Activated gamma-delta T cell treated with anti-CD3 and anti-CD28 coated beads, Interleukin-2, amount 50 U/mL, for 16 hours (primary cell): ENCODE data around the gene AGR3.

Experiments used
- DNase-seq: peaks from one replicate; pipeline ENCODE4 v3.0.0-alpha.2; 2020; ENCODE audit warnings: low read depth

The AGR3 gene

GRCh38 chr7:16881844-16882243 lies at the start of gene AGR3:
Gene AGR3 (minus strand): TSS chr7:16881983. CDS start chr7:16878618, 3,365 bp downstream.
- no peak for DNase-seq

- DNase-seq: no peak
These were observed 49.2 kb upstream of the AGR3 start for GRCh38 chr7:16930946-16931345.

- DNase-seq: no peak
These were observed 47.5 kb upstream of the AGR3 start for GRCh38 chr7:16929146-16929762.

GRCh38 chr7:16926861-16927260 lies 45.1 kb upstream of the AGR3 start:
- DNase-seq: no peak

DNA sequence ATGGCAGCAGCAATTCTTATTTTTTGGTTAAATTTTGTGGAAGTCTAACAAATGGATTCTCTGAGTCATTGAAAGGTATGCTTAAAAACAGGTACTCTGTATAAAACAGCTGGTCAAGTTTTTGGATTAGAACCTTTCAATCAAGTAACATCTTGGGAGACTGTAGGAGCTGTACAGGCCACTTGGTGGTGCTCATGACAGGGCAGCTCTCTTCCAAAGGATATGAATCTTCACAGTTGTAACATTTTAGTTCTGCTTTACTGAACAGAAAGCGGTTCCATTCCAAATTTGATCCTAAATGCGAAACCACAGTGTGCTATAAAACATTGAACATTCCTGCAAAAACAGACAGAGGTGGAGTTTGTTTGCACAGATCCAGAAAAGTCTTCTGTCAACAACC lies 44.5 kb upstream of the AGR3 start:
- no peak for DNase-seq

GRCh38 chr7:16925609-16926008 lies 43.8 kb upstream of the AGR3 start:
- DNase-seq: no peak

DNA sequence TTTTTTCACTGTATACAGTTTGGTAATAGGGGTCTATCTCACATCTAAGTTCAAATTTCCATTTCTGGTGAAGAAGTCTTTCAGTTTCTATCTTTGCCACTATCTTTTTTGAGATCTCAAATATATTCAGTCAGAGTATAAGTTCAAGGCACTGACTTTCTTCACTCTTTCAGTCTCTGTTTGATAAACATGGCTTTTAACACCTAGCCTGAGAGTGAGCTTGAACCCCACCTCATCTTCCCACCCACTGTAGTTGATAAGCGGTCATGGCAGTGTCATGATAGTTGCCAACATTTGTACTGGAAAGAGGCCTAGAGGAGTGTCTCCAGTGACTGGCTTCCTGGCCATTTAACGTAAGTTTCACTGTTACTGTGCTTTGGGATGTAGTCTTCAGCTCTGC lies 41.2 kb upstream of the AGR3 start:
- no peak for DNase-seq

GRCh38 chr7:16921644-16922257 lies 40.0 kb upstream of the AGR3 start:
- DNase-seq: no peak

GRCh38 chr7:16921151-16921550 lies 39.4 kb upstream of the AGR3 start:
- no peak for DNase-seq

GRCh38 chr7:16919440-16919839 lies 37.7 kb upstream of the AGR3 start:
- DNase-seq: no peak

- DNase-seq: no peak
These were observed 36.6 kb upstream of the AGR3 start for GRCh38 chr7:16918288-16918895.

- no peak for DNase-seq
These were observed 35.0 kb upstream of the AGR3 start for GRCh38 chr7:16916738-16917137.

- DNase-seq: no peak
These were observed 34.4 kb upstream of the AGR3 start for GRCh38 chr7:16916105-16916639.

DNA sequence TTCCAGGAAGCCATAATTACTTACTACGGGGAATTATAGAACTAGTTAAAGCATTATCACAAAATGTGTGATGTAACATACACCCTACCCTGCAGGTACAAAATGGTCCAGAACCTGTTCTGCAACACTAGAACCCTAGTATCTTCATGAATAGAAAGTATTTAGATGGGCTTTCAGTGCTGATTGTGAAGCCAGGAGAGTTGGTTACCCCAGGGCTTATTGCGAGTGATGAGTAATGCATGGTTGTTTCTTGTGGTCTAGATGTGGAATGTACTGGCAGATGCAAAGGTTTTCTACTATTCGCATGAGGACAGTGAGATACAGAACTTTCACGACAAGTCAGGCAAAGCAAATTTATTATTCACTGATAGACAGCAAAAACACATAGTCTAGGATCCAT lies 33.6 kb upstream of the AGR3 start:
- DNase-seq: no peak

DNA sequence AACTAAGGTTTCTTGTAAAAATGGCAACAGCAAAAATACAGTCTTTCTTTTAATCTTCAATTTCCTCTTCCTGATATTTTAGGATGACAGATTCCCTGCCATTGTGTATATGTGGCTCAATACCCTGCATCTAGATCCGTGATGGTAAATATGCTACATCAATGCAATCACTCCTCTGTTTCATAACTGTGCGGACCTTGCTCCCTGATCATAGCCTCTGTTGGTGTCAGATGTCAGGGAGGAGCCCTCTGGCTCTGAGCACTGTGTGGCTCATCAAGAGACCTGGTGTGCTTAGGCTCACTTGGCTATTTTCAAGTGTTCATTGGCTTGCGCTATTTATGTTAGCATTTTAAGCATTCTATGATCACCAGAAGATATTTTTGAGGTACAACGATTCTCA lies 33.0 kb upstream of the AGR3 start:
- DNase-seq: no peak

GRCh38 chr7:16913643-16914042 lies 31.9 kb upstream of the AGR3 start:
- DNase-seq: no peak

- no peak for DNase-seq
These were observed 30.8 kb upstream of the AGR3 start for GRCh38 chr7:16912540-16912939.

DNA sequence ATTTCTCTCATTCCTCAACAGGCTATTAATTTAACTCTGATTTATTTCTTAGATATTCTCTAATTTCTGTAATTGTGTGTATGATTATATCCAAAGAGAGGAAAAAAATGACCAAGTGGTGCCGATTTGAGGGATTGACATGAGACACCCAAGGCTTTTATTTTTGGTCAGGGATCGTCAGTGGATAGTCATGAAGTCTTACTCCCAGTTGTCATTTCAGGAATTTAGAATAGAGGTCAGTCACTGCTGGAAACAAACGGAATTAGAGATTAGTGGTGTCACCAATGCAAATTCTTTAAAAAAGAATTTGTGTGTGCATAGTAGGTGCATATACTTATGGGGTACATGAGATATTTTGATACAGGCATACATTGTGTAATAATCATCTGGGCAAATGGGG lies 26.8 kb upstream of the AGR3 start:
- DNase-seq: no peak

DNA sequence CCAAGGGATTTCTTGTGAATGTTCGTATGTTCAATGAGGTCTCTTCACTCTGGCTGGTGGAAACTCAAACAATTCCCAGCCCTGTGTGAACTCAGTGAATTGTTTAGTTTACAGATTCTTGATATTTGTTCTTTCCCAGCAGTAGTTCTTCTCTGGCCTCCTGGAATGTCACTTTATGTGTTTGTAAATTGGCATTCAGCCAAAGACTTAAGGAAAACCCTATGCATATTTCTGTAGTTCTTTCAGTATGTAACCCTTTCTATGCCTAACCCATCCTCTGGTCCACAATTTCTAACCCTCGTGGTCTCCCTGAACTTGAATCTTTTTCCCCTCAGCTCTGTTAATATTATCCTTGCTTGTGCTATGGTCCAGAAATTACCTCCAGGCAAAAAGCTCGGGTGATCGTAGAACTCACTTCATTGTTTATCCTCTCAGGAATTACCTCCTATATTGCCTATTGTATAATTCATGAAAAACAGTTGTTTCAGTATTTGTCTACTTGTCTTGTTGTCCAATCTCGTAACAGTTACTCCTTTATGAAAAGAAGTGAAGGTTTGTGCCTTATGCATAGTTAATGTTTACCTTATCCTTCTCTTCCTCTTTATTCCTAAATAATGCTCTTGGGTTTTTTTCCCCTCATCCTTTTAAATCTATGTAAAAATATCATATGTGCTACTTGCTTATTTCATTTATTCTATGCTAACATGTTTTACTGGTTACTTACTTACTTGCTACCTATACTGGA lies 23.7 kb upstream of the AGR3 start:
- DNase-seq: no peak

GRCh38 chr7:16904076-16904475 lies 22.3 kb upstream of the AGR3 start:
- DNase-seq: no peak

DNA sequence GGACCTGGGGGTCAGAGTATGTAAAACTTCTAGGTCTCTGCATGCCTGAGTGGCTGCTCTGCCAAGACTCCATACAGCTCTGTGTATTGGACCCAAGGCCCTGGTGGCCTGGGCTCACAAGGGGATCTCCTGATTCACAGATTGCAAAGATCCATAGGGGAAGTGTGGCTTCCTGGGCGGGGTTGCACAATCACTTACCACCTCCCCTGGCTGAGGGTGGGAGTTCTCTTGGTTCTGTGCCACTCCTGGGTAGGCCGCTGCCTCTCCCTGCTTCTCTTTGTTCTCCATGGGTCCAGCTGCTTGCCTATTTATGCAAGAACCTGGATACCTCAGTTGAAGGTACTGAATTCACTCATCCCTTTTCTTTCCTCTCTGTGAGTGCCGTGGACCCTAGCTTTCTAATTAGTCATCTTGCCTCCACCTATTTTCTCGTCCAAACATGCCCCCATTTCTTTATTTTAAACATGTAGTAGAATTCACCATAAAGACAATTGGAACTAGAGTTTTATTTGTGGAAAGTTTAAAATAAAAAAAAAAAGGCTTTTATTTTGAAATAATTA lies 18.5 kb upstream of the AGR3 start:
- DNase-seq: no peak

- DNase-seq: no peak
These were observed 10.3 kb upstream of the AGR3 start for GRCh38 chr7:16891874-16892643.
